Activated CD4-positive, alpha-beta T cell treated with anti-CD3 and anti-CD28 coated beads, Interleukin-2, amount 50 U/mL, for 4 hours (primary cell): ENCODE data around the gene ARHGEF2.
"Not testable (repeated sequence)": the region's sequence is repeated elsewhere in the genome, so short reads cannot be mapped to it uniquely, and the experiment has no call there.

ENCODE experiments used
- DNase-seq, 2 experiments: peaks; one replicate each; pipeline ENCODE4 v3.0.0-alpha.2; 2020

ARHGEF2 gene

GRCh38 chr1:155940993-155941844 is 37.1 kb downstream of the ARHGEF2 start, which contains the start of gene RXFP4:
Gene RXFP4 (plus strand): TSS chr1:155941638. CDS start chr1:155941710, 72 bp downstream.
- DNase-seq = no peak

DNA sequence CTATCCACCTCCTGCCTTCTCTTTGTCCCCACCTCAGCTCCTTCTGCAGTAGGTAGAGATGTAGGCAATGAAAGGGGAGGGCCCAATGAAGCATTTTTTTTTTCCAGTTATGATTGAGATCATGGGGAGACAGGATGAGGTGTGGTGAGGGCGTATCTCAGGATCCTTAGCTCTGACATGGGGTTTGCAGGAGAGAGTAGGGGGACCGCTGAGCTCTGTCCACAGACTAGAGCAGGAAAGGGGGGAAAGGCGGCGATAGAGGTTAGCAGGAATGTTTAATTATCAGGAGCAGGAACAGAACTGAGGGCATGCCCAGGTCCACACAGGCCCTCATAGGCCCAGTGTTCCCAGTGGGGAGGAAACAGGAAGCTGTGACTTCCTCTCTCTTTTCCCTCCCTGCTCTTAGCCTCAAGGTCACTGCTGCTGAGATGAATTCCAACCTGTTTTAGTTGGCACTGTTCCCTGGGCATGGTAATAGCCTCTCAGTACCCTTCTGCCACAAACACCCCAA is 37.8 kb downstream of the ARHGEF2 start:
- DNase-seq = no peak

DNA sequence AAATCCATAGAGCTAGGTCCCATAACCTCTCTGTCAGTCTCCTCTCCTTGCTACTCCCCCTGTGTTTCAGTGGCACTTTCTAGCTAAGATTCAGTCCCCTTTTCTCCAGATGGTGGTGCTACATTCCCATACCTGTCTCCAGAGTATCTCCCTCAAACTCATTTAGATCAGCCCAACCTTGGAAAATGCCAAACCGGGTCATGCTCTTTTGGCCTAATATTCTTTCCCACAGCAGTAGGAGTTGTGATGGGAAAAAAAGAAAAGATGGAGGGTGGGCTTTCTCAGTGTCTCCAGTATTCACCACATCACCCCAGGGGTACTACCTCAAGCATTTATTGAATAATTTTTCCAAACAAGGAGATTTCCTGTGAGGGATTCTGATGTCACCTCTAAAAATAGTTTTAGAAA is 40.1 kb downstream of the ARHGEF2 start:
- no peak for DNase-seq

GRCh38 chr1:155934936-155935590 is 43.3 kb downstream of the ARHGEF2 start:
- DNase-seq = no peak

- DNase-seq = peak; percentile 91
Observed at GRCh38 chr1:155934097-155934935, 44.0 kb downstream of the ARHGEF2 start, which contains the start of gene KHDC4. Gene KHDC4 (minus strand): TSS chr1:155934413. CDS start chr1:155934373, 40 bp downstream.

DNA sequence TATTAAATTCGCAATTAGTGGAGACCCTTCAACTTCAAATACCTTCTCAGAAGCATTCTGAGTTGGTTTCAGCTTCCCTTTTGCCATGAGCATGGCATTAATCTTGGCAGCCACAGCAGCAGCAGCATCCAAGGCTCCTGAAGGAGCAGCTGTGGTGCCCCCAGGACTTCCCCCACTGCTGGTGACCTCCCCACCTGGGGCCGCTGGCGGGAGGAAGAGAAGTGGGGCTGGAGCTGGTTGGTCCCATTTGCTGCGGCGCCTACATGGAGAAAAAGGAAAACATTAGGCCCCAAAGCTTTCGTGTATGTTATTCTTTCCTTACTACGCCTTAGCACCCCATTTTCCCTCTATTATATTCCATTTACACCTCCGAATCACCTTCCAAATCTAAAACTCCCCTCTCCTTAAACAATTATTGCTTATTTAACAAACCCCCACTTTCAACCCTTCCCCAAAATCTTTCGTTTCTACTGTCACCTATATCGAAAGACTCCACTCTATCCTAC is 44.7 kb downstream of the ARHGEF2 start:
- no peak for DNase-seq

GRCh38 chr1:155932487-155932886 is 45.9 kb downstream of the ARHGEF2 start:
- DNase-seq = no peak

- no peak for DNase-seq
Observed at GRCh38 chr1:155932081-155932480, 46.3 kb downstream of the ARHGEF2 start.

DNA sequence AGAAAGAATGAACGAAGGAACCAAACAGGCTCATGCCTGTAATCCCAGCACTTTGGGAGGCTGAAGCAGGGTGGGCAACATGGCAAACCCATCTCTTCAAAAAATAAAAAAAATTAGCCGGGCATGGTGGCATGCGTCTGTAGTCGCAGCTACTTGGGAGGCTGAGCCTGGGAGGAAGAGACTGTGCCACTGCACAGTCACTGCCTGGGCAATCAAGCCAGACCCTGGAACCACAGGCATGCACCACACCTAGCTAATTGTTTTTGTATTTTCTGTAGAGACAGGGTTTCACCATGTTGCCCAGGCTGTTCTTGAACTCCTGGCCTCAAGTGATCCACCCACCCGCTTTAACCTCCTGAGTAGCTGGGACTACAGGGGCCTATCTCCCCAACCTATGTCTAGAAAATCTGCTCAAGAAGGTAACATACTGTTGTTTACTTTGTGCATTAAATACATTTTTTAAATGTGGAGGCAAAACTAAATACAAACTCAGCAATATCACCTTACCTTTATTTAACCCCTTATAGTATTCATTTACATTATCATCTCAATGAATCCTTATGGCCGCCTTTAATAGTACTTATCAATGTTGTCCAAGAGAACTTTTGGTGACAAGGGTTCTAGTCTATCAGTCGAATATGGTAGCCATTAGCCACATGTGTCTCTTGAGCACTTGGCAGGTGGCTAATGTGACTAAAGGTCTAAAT is 46.9 kb downstream of the ARHGEF2 start:
- no peak for DNase-seq

- DNase-seq = not testable (repeated sequence)
Observed at GRCh38 chr1:155930725-155931124, 47.6 kb downstream of the ARHGEF2 start.

- DNase-seq = no peak
Observed at GRCh38 chr1:155929057-155929456, 49.3 kb downstream of the ARHGEF2 start.

GRCh38 chr1:155925506-155925905 is 52.8 kb downstream of the ARHGEF2 start:
- DNase-seq = no peak

GRCh38 chr1:155920717-155921116 is 57.6 kb downstream of the ARHGEF2 start:
- no peak for DNase-seq

- no peak for DNase-seq
Observed at GRCh38 chr1:155919801-155920200, 58.5 kb downstream of the ARHGEF2 start.

GRCh38 chr1:155918660-155919059 is 59.7 kb downstream of the ARHGEF2 start:
- DNase-seq = no peak

DNA sequence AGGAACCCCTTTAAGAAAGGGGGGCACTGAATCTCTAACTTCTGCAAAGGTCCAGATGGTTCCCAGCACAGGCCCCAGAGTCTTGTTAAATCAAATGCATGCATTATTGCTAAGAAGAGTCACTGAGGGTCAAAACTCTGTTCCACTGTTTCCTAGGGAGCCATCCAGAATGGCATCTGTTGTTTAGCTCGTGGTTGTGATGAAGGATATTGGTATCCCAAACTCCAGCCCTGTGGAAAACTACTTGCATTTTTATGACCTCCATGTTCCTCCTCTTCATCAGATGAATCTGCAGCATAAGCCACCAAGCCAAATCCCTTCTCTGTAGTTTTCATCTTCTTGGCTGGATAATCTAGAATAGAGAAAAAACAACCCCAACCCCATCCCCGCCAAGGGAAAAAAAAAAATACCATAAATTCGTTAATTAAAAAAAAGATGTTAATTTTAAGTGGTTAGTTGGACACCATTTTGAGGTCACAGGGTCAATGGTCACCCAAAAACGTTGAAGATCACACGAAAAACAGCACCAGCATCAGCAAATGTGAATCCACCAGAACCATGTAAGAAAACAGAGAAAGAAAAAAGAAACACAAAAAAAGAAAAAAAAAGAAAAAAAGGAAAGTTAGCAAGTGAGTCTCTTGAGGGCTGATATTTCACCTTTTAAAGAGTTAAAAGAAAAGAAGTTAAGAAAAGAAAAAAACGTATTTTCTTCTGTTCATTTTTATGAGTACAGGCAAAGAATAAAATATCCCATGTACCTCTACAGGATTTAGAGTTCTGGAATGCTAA is 64.2 kb downstream of the ARHGEF2 start:
- DNase-seq = no peak

GRCh38 chr1:155912056-155912536 is 66.3 kb downstream of the ARHGEF2 start:
- no peak for DNase-seq

GRCh38 chr1:155911156-155912055 is 66.9 kb downstream of the ARHGEF2 start, which contains the start of gene RIT1:
Gene RIT1 (minus strand): TSS chr1:155911349. CDS start chr1:155910761, 588 bp downstream.
- peak; percentile 73 to 76 for DNase-seq

GRCh38 chr1:155910621-155911121 is 67.7 kb downstream of the ARHGEF2 start:
- no peak for DNase-seq
